NCI-H82 (cell line): ENCODE results near the gene KDELR1.

ENCODE experiments used
- DNase-seq: peaks from one replicate; lab custom pipeline; 2025; lab: John Stamatoyannopoulos, UW

Gene KDELR1

DNA sequence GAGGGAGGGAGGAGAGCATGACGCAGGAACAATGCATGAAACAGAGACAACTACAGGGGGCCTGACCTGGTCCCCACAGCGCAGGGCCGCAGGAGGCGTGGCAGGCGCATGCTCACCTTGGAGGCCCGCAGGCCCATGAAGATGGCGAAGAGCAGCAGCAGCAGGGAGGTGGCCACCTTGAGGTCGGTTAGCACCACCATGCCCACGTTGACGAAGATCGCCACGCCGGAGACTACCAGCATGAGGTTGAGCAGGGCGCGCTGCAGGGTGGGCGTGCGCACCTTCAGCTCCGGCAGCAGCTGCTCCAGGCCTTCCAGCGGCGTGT lies 49.0 kb downstream of the KDELR1 start:
- no peak for DNase-seq

DNA sequence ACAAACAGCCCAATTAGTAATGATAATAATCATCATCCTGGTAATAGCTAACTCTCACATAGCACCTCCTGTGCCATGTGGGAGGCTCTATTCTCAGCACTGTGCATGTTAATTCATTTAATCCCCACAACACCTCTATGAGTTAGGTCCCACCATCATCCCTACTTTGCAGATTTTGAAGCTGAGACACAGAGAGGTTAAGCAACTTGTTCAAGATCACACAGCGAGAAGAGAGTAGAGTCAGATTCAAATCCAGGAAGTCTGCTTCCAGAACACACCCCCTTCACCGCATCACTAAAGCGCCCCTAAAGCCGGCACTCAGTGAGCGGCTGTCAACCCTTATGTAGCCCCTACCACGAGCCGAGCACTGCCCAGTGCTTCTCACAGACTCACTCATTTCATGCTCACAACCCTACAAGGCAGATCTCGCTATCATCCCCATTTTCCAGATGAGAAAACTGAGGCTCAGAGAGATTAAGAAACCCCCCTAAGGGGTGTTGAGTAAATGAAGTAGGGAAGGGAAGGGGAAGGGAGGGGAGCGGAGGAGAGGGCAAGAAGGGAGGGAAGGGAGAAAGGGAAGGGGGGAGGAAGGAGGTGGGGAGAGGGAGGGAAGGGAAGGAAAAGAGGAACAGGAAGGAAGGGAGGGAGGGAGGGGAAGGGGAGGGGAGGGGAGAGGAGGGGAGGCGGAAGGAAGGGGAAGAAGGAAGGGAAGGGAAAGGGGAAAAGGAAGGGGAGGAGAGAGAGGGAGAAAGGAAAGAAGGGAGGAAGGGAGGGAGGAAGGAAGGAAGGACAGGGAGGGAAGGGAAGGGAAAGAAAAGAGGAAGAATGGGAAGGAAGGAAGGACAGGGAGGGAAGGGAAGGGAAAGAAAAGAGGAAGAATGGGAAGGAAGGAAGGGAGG lies 49.6 kb downstream of the KDELR1 start:
- no peak for DNase-seq

DNA sequence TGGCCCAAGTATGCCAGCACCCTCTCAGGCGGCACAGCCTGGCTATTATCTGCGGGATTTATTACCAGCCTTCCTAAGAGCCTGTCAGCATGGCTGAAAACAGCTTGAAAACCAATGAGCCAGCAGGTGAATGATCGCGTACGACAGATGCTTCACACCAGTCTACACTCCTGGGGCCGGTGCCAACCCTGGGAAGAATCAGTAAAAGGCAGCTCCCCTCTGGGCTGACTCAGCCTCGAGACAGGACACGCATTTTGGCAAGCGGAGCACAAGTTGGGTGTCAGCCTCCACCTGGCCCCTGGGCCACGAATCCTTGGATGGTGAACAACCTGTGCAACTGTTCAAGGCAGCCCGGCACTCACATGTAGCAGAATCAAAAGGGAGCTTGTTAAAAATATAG lies 50.4 kb downstream of the KDELR1 start:
- peak; percentile 24 for DNase-seq

DNA sequence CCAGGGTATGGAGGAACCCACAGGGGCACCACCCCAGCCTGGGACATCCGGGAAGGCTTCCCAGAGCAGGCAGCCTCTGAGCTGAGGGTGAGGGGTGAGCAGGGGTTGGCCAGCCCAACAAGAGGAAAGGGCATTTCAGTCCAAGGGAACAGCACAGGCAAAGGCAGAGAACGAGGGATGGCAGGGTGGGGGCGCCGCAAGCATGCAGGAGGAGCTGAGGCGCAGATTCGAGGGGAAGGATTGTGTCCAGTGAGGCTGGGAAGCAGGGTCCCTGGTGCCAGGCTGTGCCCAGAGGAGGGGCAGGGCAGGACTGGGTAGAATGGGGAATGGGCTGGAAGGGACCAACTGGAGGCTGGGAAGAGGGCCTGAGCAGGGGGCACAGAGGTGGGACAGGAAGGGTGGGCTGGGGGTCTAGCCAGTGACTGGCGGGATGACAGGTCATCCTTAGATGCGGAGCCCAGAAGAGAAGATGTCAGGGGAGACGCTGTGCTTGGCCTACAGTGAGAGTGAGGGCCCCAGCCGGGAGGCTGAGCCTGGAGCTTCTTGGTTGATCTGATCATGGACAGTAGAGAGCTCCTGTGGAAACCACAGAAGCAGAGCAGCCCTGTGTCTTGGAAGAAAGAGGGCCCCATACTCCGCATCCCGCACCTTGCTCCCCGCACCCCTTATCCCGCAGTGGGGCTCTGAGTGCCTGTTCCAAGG lies 52.4 kb downstream of the KDELR1 start:
- peak; percentile 33 for DNase-seq

DNA sequence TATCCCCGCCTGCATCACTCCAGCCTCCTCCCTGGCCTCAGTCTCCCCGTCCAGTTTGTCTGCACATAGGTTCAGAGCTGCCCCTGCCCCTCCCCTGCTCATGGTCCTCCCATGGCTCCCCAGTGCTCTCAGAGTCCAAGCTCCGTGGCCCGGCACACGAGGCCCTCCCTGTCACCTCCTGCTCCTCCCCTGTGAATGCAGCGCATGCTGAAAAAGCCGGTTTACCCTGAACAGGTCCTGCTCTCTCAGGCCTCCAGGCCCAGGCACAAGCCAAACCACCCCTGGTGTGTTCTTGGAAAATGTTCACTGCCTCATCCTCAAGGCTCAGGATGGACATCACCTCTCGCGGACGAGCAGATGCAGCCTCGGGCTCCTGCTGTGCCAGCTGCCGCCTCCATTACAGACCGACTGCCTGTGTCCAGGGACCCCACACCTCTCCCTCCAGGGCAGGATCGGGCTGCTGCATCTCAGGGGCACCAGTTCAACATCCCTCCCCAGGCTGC lies 53.0 kb downstream of the KDELR1 start:
- no peak for DNase-seq

DNA sequence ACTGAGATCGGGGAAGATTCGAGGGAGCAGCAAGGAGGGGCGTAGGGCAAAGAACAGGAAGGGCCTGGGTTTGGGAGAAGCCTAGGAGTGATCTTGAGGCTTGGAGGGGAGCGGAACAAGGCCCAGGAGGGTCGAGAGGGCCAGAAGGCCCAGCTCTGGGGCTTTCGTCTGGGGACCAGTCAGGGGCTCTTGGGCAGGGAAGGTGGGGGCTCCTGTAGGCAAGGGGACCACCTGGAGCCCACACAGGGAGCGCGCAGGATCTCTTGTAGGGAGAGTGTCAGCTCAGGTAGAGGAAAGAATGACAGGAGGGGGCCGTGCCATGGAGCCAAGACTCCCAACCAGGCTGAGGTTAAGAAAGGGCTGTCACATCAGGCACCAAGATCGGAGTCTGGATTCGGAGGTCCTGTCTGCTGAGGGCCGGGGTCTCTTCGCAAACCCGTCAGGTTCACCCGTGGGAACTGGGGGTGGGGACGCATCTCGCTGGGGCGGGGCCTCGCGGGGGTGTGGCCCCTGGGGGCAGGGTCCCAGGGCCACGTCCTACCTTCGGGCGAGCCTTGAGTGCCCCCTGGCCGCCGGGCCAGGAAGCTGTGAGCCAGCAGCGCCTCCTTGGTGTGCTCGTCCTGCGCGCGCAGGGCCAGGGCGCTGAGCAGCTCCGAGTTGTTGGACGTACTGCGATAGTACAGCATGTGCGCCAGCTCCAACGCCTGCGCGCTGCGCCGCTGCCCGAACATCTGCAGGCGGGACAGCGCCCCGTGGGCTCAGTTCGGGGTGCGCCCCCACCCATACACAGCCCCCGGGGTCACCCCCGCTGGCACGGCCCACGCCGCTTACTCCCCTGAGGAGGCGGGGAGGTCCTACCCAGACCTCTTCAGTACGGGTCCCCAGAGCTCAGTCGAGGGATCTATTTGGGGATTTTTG lies 57.6 kb downstream of the KDELR1 start:
- DNase-seq, result peak; percentile 97

DNA sequence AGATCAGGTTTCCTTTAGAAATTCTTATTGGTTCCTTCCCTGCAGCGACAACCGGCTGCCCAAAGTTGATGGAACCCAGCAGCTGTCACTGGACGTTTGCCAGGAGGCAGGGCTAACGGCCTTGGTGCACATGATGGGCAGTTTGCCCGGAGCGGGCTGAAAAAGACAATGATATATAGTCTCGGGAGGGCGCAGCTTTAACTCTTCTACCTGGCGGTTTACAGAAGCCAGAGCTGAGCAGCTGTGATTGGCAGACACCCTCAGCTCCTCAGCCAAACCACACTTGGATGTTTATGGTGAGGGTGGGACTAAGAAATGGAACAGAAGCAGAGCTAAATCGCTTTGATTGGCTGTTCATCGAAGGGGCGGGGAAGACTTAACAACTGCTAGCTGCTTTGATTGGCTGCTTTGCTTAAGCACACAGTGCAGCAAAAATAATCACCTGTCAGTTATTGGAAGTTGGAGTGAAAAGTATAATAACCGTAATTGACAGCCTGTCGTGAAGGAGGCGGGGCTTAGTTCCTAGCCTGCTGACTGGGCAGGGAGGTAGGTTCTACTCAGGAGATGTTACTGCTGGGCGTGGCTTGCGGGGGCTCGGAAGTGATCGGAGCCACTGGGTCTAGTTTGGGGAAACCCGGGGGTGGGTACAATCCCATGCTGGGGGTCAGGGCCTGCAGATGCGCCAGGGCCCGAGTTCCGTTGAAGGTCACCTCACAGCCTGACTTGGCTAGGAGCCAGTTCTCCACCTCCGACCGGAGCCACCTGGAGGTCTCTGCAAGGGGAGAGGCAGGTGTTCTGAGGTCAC lies 58.5 kb downstream of the KDELR1 start:
- peak; percentile 100 for DNase-seq
